ENCODE measurements around the gene LNP1. TPM values are rescaled to one million over a fixed set of nuclear protein-coding genes. Genes with fewer than 3 reads are reported as not detected.

The LNP1 gene
- total RNA-seq, 4 donors from 2014 or later: 0.27 to 2.2 (median 0.40) TPM; not detected in 1

GRCh38 chr3:100454677-100455076, 53.3 kb downstream of the LNP1 start:
- Histone ChIP-seq H3K36me3 (no peaks in the 10 kb centered on the region), H3K4me3 (no peak overlapping the region), H3K27ac (no peak overlapping the region), H3K4me1 (no peaks in the 10 kb centered on the region), H3K9me3 (no peaks in the 10 kb centered on the region), H3K27me3 (no peaks in the 10 kb centered on the region)
- no peak for DNase-seq
- TF ChIP-seq POLR2AphosphoS5 (IDR thresholded peaks at IDR 0.05): no peak
- TF ChIP-seq CTCF (IDR thresholded peaks at IDR 0.05): no peak
- TF ChIP-seq POLR2A (IDR thresholded peaks at IDR 0.05): no peak
- no peak for TF ChIP-seq EP300 (IDR thresholded peaks at IDR 0.05; ENCODE audit: low read depth)
- WGBS, 2 donors (ENCODE audit: low coverage in 1 of 2): 84% methylated on average over 4 of the region's 4 CpGs; no CpG with 5 or more reads in 1 of the 2 donors
- intact Hi-C loops (cut with DNase I; ENCODE audit: low total_unique reads) (no loop called here), in situ Hi-C loops (cut with MboI; ENCODE audit: low pct_ligation_motif_present in 1 of 4, low pct_unique_long_range_greater_than_20kb in 1 of 4, low sequenced_read_pairs in 3 of 4) (no loop called here)

- Histone ChIP-seq H3K4me1 (no peaks in the 10 kb centered on the region), H3K36me3 (no peaks in the 10 kb centered on the region), H3K9me3 (no peaks in the 10 kb centered on the region), H3K27me3 (no peaks in the 10 kb centered on the region), H3K4me3 (no peak overlapping the region), H3K27ac (no peak overlapping the region)
- in situ Hi-C loops (cut with MboI; ENCODE audit: low pct_ligation_motif_present in 1 of 4, low pct_unique_long_range_greater_than_20kb in 1 of 4, low sequenced_read_pairs in 3 of 4) (no loop called here), intact Hi-C loops (cut with DNase I; ENCODE audit: low total_unique reads) (no loop called here)
- 40 to 91% methylated on average over 1 to 2 of the region's 2 CpGs for WGBS, 2 donors (ENCODE audit: low coverage in 1 of 2)
- no peak for DNase-seq
- TF ChIP-seq CTCF (IDR thresholded peaks at IDR 0.05): no peak
- TF ChIP-seq EP300 (IDR thresholded peaks at IDR 0.05; ENCODE audit: low read depth): no peak
- TF ChIP-seq POLR2A (IDR thresholded peaks at IDR 0.05): no peak
- no peak for TF ChIP-seq POLR2AphosphoS5 (IDR thresholded peaks at IDR 0.05)
These were observed 54.7 kb downstream of the LNP1 start for GRCh38 chr3:100455841-100456550.

- Histone ChIP-seq H3K27ac (no peak overlapping the region), H3K36me3 (no peaks in the 10 kb centered on the region), H3K4me1 (no peaks in the 10 kb centered on the region), H3K9me3 (no peaks in the 10 kb centered on the region), H3K27me3 (no peaks in the 10 kb centered on the region), H3K4me3 (no peak overlapping the region)
- 86 to 100% methylated on average over 1 of the region's 1 CpG for WGBS, 2 donors (ENCODE audit: low coverage in 1 of 2)
- no peak for DNase-seq
- intact Hi-C loops (cut with DNase I; ENCODE audit: low total_unique reads): no loop called here
- in situ Hi-C loops (cut with MboI; ENCODE audit: low pct_ligation_motif_present in 1 of 4, low pct_unique_long_range_greater_than_20kb in 1 of 4, low sequenced_read_pairs in 3 of 4): no loop called here
- no peak for TF ChIP-seq POLR2A (IDR thresholded peaks at IDR 0.05)
- no peak for TF ChIP-seq EP300 (IDR thresholded peaks at IDR 0.05; ENCODE audit: low read depth)
- no peak for TF ChIP-seq POLR2AphosphoS5 (IDR thresholded peaks at IDR 0.05)
- no peak for TF ChIP-seq CTCF (IDR thresholded peaks at IDR 0.05)
These were observed 55.4 kb downstream of the LNP1 start for GRCh38 chr3:100456745-100457144.

- H3K4me1 ChIP-seq: no peaks in the 10 kb centered on the region
- intact Hi-C loops (cut with DNase I; ENCODE audit: low total_unique reads): no loop called here
- in situ Hi-C loops (cut with MboI; ENCODE audit: low pct_ligation_motif_present in 1 of 4, low pct_unique_long_range_greater_than_20kb in 1 of 4, low sequenced_read_pairs in 3 of 4): no loop called here
- H3K4me3 ChIP-seq: no peak overlapping the region
- no peak for TF ChIP-seq EP300 (IDR thresholded peaks at IDR 0.05; ENCODE audit: low read depth)
- TF ChIP-seq POLR2A (IDR thresholded peaks at IDR 0.05): no peak
- no peak for TF ChIP-seq POLR2AphosphoS5 (IDR thresholded peaks at IDR 0.05)
- no peak for TF ChIP-seq CTCF (IDR thresholded peaks at IDR 0.05)
- no peak overlapping the region for H3K27ac ChIP-seq
- DNase-seq: no peak
- no peaks in the 10 kb centered on the region for H3K36me3 ChIP-seq
- no peaks in the 10 kb centered on the region for H3K27me3 ChIP-seq
- H3K9me3 ChIP-seq: no peaks in the 10 kb centered on the region
- 97 to 100% methylated on average over 1 of the region's 1 CpG for WGBS, 2 donors (ENCODE audit: low coverage in 1 of 2)
These were observed 56.5 kb downstream of the LNP1 start for GRCh38 chr3:100457811-100458210.
